Peyer's patch (tissue), 4 donors: ENCODE results near the gene ERP27. TPM values are rescaled to one million over a fixed set of nuclear protein-coding genes. Genes with fewer than 3 reads are reported as not detected.

Experiments used
- DNase-seq, 3 donors: peaks; one replicate each; pipeline ENCODE4 v3.0.0-alpha.2; 2017 to 2019
- H3K27ac ChIP-seq, 4 donors: fragments of 200-600 bp; sonication (generic); one replicate each; pipeline ENCODE4 v1.5.1; 2016 to 2019
- H3K27me3 ChIP-seq, 2 donors: fragments of 200-600 bp; sonication (generic); one replicate each; pipeline ENCODE4 v1.5.1; 2019
- H3K36me3 ChIP-seq, 3 donors: fragments of 200-600 bp; sonication (generic); one replicate each; pipeline ENCODE4 v1.5.1; 2016 to 2019
- H3K4me1 ChIP-seq, 4 donors: fragments of 200-600 bp; sonication (generic); one replicate each; pipeline ENCODE4 v1.5.1; 2016 to 2019
- H3K4me3 ChIP-seq, 4 donors: fragments of 200-600 bp; sonication (generic); 1 replicate in 3 of 4; 2 replicates in 1 of 4; pipeline ENCODE4 v1.5.1; 2016 to 2019; ENCODE audit warnings: mild to moderate bottlenecking in 1 of 4
- H3K9me3 ChIP-seq, 4 donors: fragments of 200-600 bp; sonication (generic); one replicate each; pipeline ENCODE4 v1.5.1; 2016 to 2019; ENCODE audit warnings: mild to moderate bottlenecking in 1 of 4
- CTCF ChIP-seq, 6 experiments: fragments of 450-650 bp in 4 of 6; fragments of 200-600 bp in 2 of 6; sonication (generic) in 1 of 6; IDR thresholded peaks; one replicate each; pipeline ENCODE4 v1.5.1; 2017 to 2019; ENCODE audit warnings: antibody characterized with exemption in 6 of 6, mild to moderate bottlenecking in 3 of 6, moderate library complexity in 1 of 6
- POLR2A ChIP-seq, 2 donors: fragments of 450-650 bp; IDR thresholded peaks; one replicate each; pipeline ENCODE4 v1.5.1; 2017; ENCODE audit warnings: antibody characterized with exemption in 2 of 2, mild to moderate bottlenecking in 2 of 2, moderate library complexity in 2 of 2
- total RNA-seq, 4 donors: library from RNA; depleted of rRNA; stranded (reverse); fragments of >200 nt; gene quantifications; one replicate each; pipeline ENCODE4 v1.1.0, GENCODE V29; 2016

Gene ERP27
- total RNA-seq, 4 donors from 2014 or later: 0.94 to 2.5 (median 1.2) TPM; not detected in 1

- TF ChIP-seq POLR2A (IDR thresholded peaks at IDR 0.05): no peak
- no peak for TF ChIP-seq CTCF (IDR thresholded peaks at IDR 0.05)
- Histone ChIP-seq H3K27ac (no peak overlapping the region), H3K9me3 (no peaks in the 10 kb centered on the region), H3K4me1 (no peaks in the 10 kb centered on the region), H3K36me3 (no peaks in the 10 kb centered on the region), H3K4me3 (no peak overlapping the region), H3K27me3 (no peaks in the 10 kb centered on the region)
- no peak for DNase-seq
These were observed 69.3 kb downstream of the ERP27 start for GRCh38 chr12:14868916-14869506.

Other genes starting within 250 kb of the ERP27 start
- gene GUCY2C, start 241.9 kb downstream of the ERP27 start, total RNA-seq: 100 to 1,000 TPM in 3 of 4 donors, 10 to 100 TPM in 1; 25.6 to 176 (median 122) TPM
- gene WBP11, start 135.1 kb downstream of the ERP27 start, total RNA-seq: 10 to 100 TPM; 12.3 to 42.9 (median 12.8) TPM
- under 1 TPM in 1 of 4 donors, not detected in 3; 0.88 TPM for gene C12orf60, start 134.9 kb downstream of the ERP27 start, total RNA-seq
- not detected for gene SMCO3, start 124.4 kb downstream of the ERP27 start, total RNA-seq
- gene ART4, start 95.0 kb downstream of the ERP27 start, total RNA-seq: under 1 TPM in 2 of 4 donors, not detected in 2; 0.13 to 0.18 TPM
- gene MGP, start 52.7 kb downstream of the ERP27 start, total RNA-seq: 100 to 1,000 TPM in 3 of 4 donors, 10 to 100 TPM in 1; 76.0 to 127 (median 115) TPM
- gene ARHGDIB, start 23.1 kb upstream of the ERP27 start, total RNA-seq: 100 to 1,000 TPM in 1 of 4 donors, 10 to 100 TPM in 3; 17.1 to 290 (median 57.1) TPM
- not detected for gene PDE6H, start 34.5 kb upstream of the ERP27 start, total RNA-seq